NB4 (cell line): ENCODE data around the gene SMIM10L2A.

Source experiments
- DNase-seq: peaks from one replicate; pipeline ENCODE4 v3.0.0; 2010; ENCODE audit warnings: low read depth
- H3K4me3 ChIP-seq: one replicate; pipeline ENCODE4 v1.5.1; 2011; ENCODE audit warnings: mild to moderate bottlenecking, low read depth, low read length, moderate library complexity
- MYC ChIP-seq: IDR thresholded peaks from 2 replicates; pipeline ENCODE4 v1.6.1; 2011; ENCODE audit warnings: low read depth, low read length
- POLR2A ChIP-seq: IDR thresholded peaks from 2 replicates; pipeline ENCODE4 v1.6.1; 2011; ENCODE audit warnings: mild to moderate bottlenecking; ENCODE audit not compliant: insufficient read length; ENCODE audit errors: extremely low read depth
- TF ChIP-seq, protein P1 (sequence below): IDR thresholded peaks from 2 replicates; pipeline ENCODE4 v1.6.1; 2011; ENCODE audit warnings: low read depth, low read length
- TF ChIP-seq, protein P2 (sequence below): IDR thresholded peaks from one replicate; pipeline ENCODE4 v1.5.1; 2012; ENCODE audit warnings: low read depth, low read length

SMIM10L2A gene

GRCh38 chrX:135436966-135437866 is 15.5 kb downstream of the SMIM10L2A start:
- no peak overlapping the region for H3K4me3 ChIP-seq
- TF ChIP-seq MYC (no peak), POLR2A (no peak)
- TF ChIP-seq, protein P1, sequence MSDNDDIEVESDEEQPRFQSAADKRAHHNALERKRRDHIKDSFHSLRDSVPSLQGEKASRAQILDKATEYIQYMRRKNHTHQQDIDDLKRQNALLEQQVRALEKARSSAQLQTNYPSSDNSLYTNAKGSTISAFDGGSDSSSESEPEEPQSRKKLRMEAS = no peak
- TF ChIP-seq, protein P2, sequence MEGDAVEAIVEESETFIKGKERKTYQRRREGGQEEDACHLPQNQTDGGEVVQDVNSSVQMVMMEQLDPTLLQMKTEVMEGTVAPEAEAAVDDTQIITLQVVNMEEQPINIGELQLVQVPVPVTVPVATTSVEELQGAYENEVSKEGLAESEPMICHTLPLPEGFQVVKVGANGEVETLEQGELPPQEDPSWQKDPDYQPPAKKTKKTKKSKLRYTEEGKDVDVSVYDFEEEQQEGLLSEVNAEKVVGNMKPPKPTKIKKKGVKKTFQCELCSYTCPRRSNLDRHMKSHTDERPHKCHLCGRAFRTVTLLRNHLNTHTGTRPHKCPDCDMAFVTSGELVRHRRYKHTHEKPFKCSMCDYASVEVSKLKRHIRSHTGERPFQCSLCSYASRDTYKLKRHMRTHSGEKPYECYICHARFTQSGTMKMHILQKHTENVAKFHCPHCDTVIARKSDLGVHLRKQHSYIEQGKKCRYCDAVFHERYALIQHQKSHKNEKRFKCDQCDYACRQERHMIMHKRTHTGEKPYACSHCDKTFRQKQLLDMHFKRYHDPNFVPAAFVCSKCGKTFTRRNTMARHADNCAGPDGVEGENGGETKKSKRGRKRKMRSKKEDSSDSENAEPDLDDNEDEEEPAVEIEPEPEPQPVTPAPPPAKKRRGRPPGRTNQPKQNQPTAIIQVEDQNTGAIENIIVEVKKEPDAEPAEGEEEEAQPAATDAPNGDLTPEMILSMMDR = no peak
- no peak for DNase-seq

- no peak for DNase-seq
- H3K4me3 ChIP-seq = no peak overlapping the region
- no peak for TF ChIP-seq MYC
- TF ChIP-seq, protein P2 = peak; percentile 17
- TF ChIP-seq, protein P1 = no peak
- no peak for TF ChIP-seq POLR2A
Observed at GRCh38 chrX:135437867-135438733, 16.4 kb downstream of the SMIM10L2A start.

- no peak for DNase-seq
- H3K4me3 ChIP-seq = no peak overlapping the region
- TF ChIP-seq POLR2A (no peak), MYC (no peak)
- TF ChIP-seq, protein P1 = no peak
Observed at GRCh38 chrX:135438734-135439043, 16.9 kb downstream of the SMIM10L2A start.

- no peak for DNase-seq
- no peak overlapping the region for H3K4me3 ChIP-seq
- TF ChIP-seq, protein P2 = no peak
- TF ChIP-seq POLR2A = no peak
- no peak for TF ChIP-seq MYC
- TF ChIP-seq, protein P1 = no peak
Observed at GRCh38 chrX:135449637-135450550, 28.1 kb downstream of the SMIM10L2A start.

- H3K4me3 ChIP-seq = no peak overlapping the region
- TF ChIP-seq, protein P2 = no peak
- TF ChIP-seq, protein P1 = no peak
- TF ChIP-seq MYC (no peak), POLR2A (no peak)
- DNase-seq = no peak
Observed at GRCh38 chrX:135453381-135453780, 31.6 kb downstream of the SMIM10L2A start.
